LNCaP clone FGC (cell line): ENCODE results near the gene ARHGAP15.

Source experiments
- DNase-seq: peaks from one replicate; pipeline ENCODE4 v3.0.0-alpha.2; 2011; ENCODE audit warnings: low read depth
- H3K4me3 ChIP-seq: 2 replicates; pipeline ENCODE4 v1.5.1; 2011; ENCODE audit warnings: mild to moderate bottlenecking, low read depth, low read length, control low read depth
- TF ChIP-seq, protein P1 (sequence below): IDR thresholded peaks from 2 replicates; pipeline ENCODE4 v1.5.1; 2012; ENCODE audit warnings: mild to moderate bottlenecking; ENCODE audit not compliant: control insufficient read depth, insufficient read depth; ENCODE audit errors: extremely low read depth

ARHGAP15 gene

DNA sequence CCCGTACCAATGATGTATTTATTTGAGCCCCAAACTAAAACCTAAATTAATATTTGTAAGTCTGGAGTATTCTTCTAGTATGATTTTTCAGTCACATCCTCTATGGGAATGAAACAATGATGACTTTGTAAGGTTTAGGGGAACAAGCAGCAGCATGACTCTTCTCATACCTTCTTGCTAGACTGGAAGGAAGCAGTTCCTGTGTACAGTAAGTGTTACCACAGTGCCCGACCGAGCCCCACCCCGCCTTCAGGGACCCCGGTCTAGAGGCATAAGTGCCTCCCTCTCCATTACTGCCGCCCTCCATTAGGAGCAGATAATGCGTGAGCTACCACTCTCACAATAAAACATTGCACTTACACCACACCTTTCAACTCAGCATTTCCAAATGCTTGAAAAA is 599.3 kb downstream of the ARHGAP15 start:
- TF ChIP-seq, protein P1, sequence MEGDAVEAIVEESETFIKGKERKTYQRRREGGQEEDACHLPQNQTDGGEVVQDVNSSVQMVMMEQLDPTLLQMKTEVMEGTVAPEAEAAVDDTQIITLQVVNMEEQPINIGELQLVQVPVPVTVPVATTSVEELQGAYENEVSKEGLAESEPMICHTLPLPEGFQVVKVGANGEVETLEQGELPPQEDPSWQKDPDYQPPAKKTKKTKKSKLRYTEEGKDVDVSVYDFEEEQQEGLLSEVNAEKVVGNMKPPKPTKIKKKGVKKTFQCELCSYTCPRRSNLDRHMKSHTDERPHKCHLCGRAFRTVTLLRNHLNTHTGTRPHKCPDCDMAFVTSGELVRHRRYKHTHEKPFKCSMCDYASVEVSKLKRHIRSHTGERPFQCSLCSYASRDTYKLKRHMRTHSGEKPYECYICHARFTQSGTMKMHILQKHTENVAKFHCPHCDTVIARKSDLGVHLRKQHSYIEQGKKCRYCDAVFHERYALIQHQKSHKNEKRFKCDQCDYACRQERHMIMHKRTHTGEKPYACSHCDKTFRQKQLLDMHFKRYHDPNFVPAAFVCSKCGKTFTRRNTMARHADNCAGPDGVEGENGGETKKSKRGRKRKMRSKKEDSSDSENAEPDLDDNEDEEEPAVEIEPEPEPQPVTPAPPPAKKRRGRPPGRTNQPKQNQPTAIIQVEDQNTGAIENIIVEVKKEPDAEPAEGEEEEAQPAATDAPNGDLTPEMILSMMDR, result no peak
- no peak for DNase-seq
- no peak overlapping the region for H3K4me3 ChIP-seq

DNA sequence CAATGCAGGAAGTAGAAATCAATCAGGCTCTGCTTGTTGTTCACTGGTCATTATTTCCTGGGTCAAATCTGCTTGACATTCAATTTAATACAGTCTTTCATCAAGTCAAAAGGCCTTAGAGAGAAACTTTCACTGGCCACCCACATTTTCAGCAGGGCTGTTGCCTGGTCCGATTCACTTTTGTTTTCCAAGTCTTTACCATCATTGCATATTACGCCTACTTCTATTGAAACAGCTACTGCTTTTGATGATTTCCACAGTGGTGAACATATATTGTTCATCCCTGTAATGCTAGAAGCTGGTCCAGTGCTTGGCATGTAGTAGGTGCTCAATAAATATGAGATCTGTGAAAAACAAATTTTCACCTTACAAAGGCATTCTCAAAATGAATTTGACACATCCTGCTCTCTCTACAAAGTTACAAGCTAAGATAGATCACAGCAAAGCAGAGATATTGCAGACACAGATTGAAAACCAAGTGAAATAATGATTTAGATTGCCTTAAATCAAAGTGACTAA is 600.1 kb downstream of the ARHGAP15 start:
- no peak for DNase-seq
- no peak overlapping the region for H3K4me3 ChIP-seq
- TF ChIP-seq, protein P1, result no peak

DNA sequence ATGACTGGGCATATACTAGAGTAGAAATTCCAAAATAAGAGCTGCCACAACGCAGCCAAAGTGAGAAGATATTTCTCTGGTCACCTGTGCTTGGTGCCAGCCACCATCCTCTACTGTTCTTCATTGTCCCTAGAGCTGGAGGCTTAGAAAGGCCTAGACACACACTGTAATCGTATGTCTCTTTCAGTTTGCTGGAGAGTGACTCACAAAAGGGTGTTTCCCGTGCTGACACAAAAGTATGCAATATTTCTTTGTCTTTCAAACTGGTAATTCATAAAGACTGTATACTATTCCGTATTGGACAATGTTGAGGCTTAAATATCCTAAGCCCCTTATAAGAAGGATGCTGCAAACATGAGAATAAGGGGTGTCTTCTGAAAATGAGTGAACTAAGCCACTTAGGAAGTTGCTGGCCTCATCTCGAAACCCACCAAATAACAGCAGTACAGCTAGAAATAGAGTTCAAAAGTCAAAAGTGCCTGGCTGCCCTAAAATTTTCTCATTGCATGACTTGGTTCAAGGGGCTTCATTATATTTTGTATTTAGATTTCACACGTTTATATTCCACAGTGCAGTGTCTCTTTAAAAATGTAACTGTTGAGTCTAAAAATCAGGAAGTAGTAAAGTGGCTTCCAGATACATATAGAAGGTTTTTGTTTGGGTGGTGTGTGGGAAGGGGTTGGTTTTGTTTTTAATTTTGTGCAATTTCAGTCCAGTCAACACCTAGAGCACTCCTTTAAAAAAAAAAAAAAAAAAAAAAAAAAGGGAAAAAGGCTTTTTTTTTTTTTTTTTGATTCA is 601.1 kb downstream of the ARHGAP15 start:
- H3K4me3 ChIP-seq, result no peak overlapping the region

DNA sequence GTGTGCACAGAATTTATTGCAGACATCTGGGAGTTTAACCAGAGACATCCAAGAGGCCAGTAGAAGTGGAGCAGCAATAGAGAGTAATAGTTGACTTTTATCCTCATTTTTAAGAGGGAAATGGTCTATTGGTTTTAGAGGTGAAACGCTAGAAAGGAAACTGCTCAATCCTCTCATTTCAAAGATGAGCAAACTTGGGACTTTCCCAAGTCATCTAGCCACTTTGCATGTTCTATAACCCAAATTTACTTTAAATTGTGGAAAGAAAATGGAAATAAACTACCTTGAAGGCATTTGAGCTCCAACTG is 601.7 kb downstream of the ARHGAP15 start:
- no peak for DNase-seq
- no peak overlapping the region for H3K4me3 ChIP-seq
- TF ChIP-seq, protein P1, result no peak

More for the DNA sequence above, 601.1 kb downstream of the ARHGAP15 start:
- no peak for DNase-seq
- TF ChIP-seq, protein P1, result no peak

DNA sequence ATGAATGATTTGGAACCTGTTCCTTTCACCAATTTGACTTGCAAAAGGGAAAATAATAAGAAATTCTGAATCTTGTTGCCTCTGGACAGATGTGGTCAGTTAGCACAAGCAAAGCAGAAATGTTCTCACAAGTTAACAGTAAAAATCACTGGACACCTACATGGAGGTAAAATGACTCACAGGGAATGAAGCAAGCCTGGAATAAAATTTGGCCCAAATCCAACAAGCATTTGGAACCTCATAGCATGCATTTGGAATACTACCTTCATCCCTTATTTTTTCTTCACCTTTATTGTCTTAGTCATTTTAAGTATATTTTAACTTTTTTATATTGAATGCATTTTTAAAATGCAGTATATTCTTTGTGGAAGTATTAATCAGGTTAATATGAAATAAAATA is 602.9 kb downstream of the ARHGAP15 start:
- no peak overlapping the region for H3K4me3 ChIP-seq
- no peak for DNase-seq
- TF ChIP-seq, protein P1, result no peak

DNA sequence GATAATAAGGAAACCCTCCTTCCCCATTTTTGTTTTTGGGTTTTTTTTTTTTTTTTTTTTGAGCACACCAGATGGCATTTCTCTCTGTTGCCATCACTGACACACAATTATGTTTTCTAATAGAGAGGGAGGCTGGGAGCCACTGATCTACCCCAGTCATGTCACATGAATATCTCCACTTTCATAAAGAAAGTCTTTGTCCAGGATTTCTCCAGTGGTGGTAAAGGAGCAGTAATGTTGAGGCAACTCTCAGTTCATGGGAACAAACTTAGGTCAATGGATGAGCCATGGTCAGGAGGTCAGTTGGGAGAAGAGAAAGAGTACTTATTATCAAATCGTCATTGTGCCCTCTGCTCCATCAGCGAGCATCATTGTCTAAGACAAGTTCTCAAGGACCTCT is 603.7 kb downstream of the ARHGAP15 start:
- TF ChIP-seq, protein P1, result no peak
- no peak overlapping the region for H3K4me3 ChIP-seq
- DNase-seq, result no peak

DNA sequence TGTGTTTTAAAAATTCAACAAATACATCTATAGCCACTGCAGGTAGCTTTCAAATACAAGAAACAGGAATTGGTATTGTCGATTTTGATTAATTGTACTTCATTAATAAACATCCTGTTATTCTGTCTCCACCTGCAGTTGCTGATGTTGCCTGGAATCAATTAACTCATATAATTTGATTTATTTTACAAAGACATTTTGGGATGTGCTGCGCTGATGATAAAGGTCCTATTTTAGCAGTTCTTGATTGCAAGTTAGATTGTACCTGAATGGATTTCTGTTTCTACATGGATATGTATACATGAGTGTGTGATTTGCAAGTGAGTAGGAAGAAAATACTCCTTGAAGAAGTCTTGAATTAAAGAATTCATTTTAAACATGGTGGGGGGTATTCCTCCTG is 605.3 kb downstream of the ARHGAP15 start:
- TF ChIP-seq, protein P1, result no peak
- no peak overlapping the region for H3K4me3 ChIP-seq
- no peak for DNase-seq
